Endothelial cell (in vitro differentiated cells): ENCODE results near the gene EIF2S3. TPM values are rescaled to one million over a fixed set of nuclear protein-coding genes. Genes with fewer than 3 reads are reported as not detected.

Experiments
- DNase-seq: peaks from one replicate; pipeline ENCODE4 v3.0.0; 2021; ENCODE audit warnings: low spot score
- H3K27ac Mint-ChIP-seq: one replicate; pipeline ENCODE4 v1.8.0; 2021; ENCODE audit warnings: mixed read lengths, inconsistent platforms; ENCODE audit not compliant: unreplicated experiment
- H3K27me3 Mint-ChIP-seq: one replicate; pipeline ENCODE4 v1.8.0; 2021; ENCODE audit warnings: mild to moderate bottlenecking, moderate library complexity, mixed read lengths, inconsistent platforms; ENCODE audit not compliant: unreplicated experiment
- H3K36me3 Mint-ChIP-seq: one replicate; pipeline ENCODE4 v1.8.0; 2021; ENCODE audit warnings: mild to moderate bottlenecking, low read depth, mixed read lengths, inconsistent platforms; ENCODE audit not compliant: unreplicated experiment
- H3K4me1 Mint-ChIP-seq: one replicate; pipeline ENCODE4 v1.8.0; 2021; ENCODE audit warnings: mild to moderate bottlenecking, mixed read lengths, inconsistent platforms; ENCODE audit not compliant: unreplicated experiment
- H3K4me3 Mint-ChIP-seq: one replicate; pipeline ENCODE4 v1.8.0; 2021; ENCODE audit warnings: mild to moderate bottlenecking, mixed read lengths, inconsistent platforms; ENCODE audit not compliant: unreplicated experiment
- H3K9me3 Mint-ChIP-seq: one replicate; pipeline ENCODE4 v1.8.0; 2021; ENCODE audit warnings: mixed read lengths, inconsistent platforms; ENCODE audit not compliant: unreplicated experiment
- total RNA-seq: library from RNA; stranded (reverse); fragmentation: NEBNext Ultra II Directional; extraction: Animal tissue kit (Norgen Biotek cat#: 25700); gene quantifications from one replicate; pipeline ENCODE4 v1.2.1, GENCODE V29; 2021; ENCODE audit not compliant: unreplicated experiment
- TF ChIP-seq, protein P1 (sequence below): fragments of 200-600 bp; sonication (generic); IDR thresholded peaks from one replicate; pipeline ENCODE4 v1.5.0; 2021; ENCODE audit warnings: antibody characterized with exemption; ENCODE audit not compliant: unreplicated experiment

The EIF2S3 gene
- total RNA-seq, 1 donor from 2014 or later, result 258 TPM

DNA sequence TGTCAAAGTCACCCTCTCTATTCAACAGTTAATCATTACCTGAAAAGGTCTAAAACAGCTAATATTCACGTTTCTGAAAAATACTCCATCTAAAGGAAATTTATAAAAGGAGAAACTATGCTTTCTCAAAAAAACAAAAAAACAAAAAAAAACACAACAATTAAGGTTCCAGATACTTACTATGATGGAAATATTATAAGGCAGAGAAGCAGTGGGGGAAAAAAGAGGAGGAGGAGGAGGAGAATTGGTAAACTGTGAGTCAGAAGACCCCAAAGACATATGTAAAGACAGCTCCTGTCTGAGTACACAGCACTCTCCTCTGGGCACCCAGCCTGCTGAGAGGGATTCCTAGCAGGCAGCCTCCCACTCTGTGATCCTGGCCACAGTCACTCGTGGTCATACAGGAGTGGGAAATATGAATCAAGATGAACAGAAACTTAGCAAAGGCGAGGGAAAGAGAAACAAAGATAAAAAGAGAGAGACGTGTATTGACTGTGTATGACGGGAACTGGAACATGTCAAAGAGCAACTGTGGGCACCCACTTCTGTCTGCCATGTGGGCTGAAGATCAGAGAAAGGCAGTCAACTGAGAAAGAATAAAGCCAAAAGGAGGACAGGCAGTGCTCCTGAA is 40.3 kb upstream of the EIF2S3 start:
- H3K27me3 Mint-ChIP-seq, result peaks cover 1% of the 10 kb centered on the region
- no peak overlapping the region for H3K27ac Mint-ChIP-seq
- DNase-seq, result no peak
- H3K9me3 Mint-ChIP-seq, result no peaks in the 10 kb centered on the region
- no peak overlapping the region for H3K4me3 Mint-ChIP-seq
- no peaks in the 10 kb centered on the region for H3K4me1 Mint-ChIP-seq
- H3K36me3 Mint-ChIP-seq, result no peaks in the 10 kb centered on the region
- TF ChIP-seq, protein P1, sequence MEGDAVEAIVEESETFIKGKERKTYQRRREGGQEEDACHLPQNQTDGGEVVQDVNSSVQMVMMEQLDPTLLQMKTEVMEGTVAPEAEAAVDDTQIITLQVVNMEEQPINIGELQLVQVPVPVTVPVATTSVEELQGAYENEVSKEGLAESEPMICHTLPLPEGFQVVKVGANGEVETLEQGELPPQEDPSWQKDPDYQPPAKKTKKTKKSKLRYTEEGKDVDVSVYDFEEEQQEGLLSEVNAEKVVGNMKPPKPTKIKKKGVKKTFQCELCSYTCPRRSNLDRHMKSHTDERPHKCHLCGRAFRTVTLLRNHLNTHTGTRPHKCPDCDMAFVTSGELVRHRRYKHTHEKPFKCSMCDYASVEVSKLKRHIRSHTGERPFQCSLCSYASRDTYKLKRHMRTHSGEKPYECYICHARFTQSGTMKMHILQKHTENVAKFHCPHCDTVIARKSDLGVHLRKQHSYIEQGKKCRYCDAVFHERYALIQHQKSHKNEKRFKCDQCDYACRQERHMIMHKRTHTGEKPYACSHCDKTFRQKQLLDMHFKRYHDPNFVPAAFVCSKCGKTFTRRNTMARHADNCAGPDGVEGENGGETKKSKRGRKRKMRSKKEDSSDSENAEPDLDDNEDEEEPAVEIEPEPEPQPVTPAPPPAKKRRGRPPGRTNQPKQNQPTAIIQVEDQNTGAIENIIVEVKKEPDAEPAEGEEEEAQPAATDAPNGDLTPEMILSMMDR, result no peak

DNA sequence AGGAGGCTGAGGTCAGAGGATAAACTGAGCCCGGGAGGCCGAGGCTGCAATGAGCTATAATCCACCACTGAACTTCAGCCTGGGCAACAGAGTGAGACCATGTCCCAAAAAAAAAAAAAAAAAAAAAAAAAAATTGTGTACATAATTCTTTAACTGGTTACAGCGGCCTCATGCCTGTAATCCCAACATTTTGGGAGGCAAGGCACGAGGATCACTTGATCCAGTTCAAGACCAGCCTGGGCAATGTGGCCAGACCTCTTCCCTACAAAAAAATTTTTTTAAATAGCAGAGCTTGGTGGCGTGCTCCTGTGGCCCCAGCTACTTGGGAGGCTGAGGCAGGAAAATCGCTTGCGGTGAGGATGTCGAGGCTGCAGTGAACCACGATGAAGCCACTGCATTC is 37.1 kb upstream of the EIF2S3 start:
- Mint-ChIP-seq H3K36me3 (no peaks in the 10 kb centered on the region), H3K9me3 (no peaks in the 10 kb centered on the region), H3K4me1 (no peaks in the 10 kb centered on the region), H3K27ac (no peak overlapping the region), H3K27me3 (peaks cover under 1% of the 10 kb centered on the region), H3K4me3 (no peak overlapping the region)
- DNase-seq, result no peak
- TF ChIP-seq, protein P1, result no peak

DNA sequence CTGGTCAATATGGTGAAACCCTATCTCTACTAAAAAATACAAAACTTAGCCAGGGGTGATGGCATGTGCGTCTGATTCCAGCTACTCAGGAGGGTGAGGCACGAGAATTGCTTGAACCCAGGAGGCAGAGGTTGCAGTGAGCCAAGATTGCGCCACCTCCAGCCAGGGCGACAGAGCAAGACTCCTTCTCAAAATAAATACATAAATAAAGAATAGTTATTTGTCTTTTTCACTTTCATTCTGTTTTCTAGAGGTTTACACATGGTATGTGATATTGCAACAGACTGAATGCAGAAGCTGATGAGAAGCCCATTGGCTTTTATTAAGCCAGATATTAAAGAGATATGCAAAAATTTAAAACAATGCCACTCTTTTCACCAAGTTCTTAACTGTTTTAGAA is 35.9 kb upstream of the EIF2S3 start:
- H3K36me3 Mint-ChIP-seq, result no peaks in the 10 kb centered on the region
- TF ChIP-seq, protein P1, result no peak
- H3K4me1 Mint-ChIP-seq, result no peaks in the 10 kb centered on the region
- no peak overlapping the region for H3K4me3 Mint-ChIP-seq
- H3K27ac Mint-ChIP-seq, result no peak overlapping the region
- no peaks in the 10 kb centered on the region for H3K9me3 Mint-ChIP-seq
- DNase-seq, result no peak
- H3K27me3 Mint-ChIP-seq, result no peaks in the 10 kb centered on the region

DNA sequence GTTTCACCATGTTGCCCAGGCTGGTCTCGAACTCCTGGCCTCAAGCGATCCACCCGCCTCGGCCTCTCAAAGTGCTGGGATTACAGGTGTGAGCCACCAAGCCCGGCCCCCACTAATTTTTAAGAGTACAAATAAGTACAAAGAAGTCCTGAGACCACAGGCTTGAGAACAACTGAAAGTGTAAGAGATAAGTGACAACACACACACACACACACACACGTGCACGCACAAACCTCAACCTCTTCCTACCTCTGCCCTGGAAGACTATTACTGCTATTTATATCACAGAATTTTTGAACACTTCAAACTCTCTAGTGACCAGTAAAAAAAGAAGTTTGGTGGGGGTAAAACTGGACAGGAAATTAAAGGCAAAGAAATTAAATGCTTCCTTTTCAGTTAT is 35.3 kb upstream of the EIF2S3 start:
- TF ChIP-seq, protein P1, result no peak
- no peaks in the 10 kb centered on the region for H3K27me3 Mint-ChIP-seq
- no peaks in the 10 kb centered on the region for H3K9me3 Mint-ChIP-seq
- H3K4me1 Mint-ChIP-seq, result no peaks in the 10 kb centered on the region
- no peak for DNase-seq
- H3K27ac Mint-ChIP-seq, result no peak overlapping the region
- no peaks in the 10 kb centered on the region for H3K36me3 Mint-ChIP-seq
- no peak overlapping the region for H3K4me3 Mint-ChIP-seq

DNA sequence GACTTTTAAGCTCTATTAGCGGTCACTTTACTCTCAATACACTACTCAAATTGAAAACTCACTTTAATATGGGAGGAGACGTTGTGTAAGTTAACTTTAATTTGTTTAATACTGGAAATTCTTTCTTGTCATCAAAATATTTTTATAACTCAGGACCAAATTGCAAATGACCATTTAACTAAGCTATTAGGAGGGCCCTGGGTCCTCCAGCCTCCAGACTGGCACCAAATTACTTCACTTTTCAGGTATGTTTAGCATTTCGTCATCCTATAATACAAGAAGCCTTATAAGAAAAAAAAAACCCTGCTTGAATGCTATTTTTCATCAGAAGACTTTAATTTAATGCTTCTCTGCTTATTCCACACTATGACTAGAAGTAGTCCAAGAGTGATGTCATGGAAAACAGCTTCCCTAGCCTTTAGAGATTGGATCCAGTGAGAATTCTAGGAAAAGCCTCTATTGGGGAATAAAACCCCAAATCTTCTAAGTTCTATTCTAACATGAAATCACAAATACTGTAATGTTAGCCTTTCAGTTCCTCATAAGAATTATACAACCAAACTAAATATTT is 34.4 kb upstream of the EIF2S3 start:
- H3K4me1 Mint-ChIP-seq, result no peaks in the 10 kb centered on the region
- no peak for DNase-seq
- TF ChIP-seq, protein P1, result no peak
- H3K4me3 Mint-ChIP-seq, result no peak overlapping the region
- no peaks in the 10 kb centered on the region for H3K27me3 Mint-ChIP-seq
- H3K27ac Mint-ChIP-seq, result no peak overlapping the region
- H3K9me3 Mint-ChIP-seq, result no peaks in the 10 kb centered on the region
- no peaks in the 10 kb centered on the region for H3K36me3 Mint-ChIP-seq
